Fibroblast of mammary gland (primary cell): ENCODE data around the gene HSD17B8.

Source experiments
- DNase-seq: peaks from one replicate; pipeline ENCODE4 v3.0.0-alpha.2; 2010; ENCODE audit warnings: low read depth
- H3K4me3 ChIP-seq: 2 replicates; pipeline ENCODE4 v1.5.1; 2011; ENCODE audit warnings: low read depth, mild to moderate bottlenecking, low read length, moderate library complexity; ENCODE audit not compliant: control insufficient read depth
- TF ChIP-seq, protein P1 (sequence below): conservative IDR thresholded peaks from 2 replicates; pipeline ENCODE4 v1.5.1; 2011; ENCODE audit warnings: low read depth, low read length, inconsistent platforms; ENCODE audit not compliant: control insufficient read depth, insufficient read depth

Gene HSD17B8

DNA sequence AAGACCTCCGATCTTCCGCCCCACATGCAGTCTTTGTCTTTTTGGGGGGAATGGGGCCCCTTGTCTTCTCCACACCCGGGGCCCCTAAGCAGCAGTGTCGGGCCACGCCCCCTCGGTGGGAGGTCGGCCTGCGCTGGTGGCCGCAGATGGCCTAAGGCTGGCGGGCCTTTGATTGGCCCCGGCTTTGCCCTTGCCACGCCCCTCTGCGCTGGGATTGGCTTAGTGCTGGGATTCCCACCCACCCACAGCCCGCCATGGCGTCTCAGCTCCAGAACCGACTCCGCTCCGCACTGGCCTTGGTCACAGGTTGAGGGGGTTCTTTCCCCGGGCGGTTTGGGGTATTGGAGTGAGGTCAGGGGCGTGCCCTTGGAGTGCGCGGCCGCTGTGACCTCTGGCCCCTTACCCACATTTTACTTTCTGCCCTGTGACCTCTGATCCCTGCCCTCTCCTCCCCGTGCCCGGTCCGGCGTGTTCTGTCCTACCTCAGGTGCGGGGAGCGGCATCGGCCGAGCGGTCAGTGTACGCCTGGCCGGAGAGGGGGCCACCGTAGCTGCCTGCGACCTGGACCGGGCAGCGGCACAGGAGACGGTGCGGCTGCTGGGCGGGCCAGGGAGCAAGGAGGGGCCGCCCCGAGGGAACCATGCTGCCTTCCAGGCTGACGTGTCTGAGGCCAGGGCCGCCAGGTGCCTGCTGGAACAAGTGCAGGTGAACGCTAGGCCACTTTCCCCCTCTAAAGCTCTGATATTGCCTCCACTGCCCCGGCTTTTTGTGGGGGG lies at the start of gene HSD17B8:
Gene HSD17B8 (plus strand): TSS at position 241 of the 776 bp plus-strand sequence. CDS start 14 bp downstream, at position 255.
- TF ChIP-seq, protein P1, sequence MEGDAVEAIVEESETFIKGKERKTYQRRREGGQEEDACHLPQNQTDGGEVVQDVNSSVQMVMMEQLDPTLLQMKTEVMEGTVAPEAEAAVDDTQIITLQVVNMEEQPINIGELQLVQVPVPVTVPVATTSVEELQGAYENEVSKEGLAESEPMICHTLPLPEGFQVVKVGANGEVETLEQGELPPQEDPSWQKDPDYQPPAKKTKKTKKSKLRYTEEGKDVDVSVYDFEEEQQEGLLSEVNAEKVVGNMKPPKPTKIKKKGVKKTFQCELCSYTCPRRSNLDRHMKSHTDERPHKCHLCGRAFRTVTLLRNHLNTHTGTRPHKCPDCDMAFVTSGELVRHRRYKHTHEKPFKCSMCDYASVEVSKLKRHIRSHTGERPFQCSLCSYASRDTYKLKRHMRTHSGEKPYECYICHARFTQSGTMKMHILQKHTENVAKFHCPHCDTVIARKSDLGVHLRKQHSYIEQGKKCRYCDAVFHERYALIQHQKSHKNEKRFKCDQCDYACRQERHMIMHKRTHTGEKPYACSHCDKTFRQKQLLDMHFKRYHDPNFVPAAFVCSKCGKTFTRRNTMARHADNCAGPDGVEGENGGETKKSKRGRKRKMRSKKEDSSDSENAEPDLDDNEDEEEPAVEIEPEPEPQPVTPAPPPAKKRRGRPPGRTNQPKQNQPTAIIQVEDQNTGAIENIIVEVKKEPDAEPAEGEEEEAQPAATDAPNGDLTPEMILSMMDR: no peak
- H3K4me3 ChIP-seq: peak within 1 kb of the TSS; percentile 67
- peak; percentile 87 for DNase-seq

DNA sequence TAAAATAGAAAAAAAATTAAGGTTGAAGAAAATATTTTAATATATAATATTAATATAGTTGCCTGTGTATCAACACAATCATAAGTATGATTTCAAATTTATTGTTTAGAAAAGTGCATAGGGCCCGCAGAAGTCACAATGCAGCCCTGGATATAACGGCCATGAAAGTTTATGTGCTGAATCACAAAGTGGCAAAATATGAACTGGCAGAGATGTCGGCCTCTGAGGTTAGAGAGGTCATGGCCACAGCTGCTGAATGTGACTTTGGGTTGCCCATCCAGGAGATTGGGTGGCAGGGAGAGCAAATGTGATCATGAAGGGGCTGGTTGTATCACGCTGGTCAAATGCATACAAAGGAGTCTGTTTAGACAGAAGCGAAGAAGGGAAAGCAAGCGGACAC lies 47.9 kb upstream of the HSD17B8 start:
- DNase-seq: no peak
- TF ChIP-seq, protein P1: no peak
- H3K4me3 ChIP-seq: no peak overlapping the region

DNA sequence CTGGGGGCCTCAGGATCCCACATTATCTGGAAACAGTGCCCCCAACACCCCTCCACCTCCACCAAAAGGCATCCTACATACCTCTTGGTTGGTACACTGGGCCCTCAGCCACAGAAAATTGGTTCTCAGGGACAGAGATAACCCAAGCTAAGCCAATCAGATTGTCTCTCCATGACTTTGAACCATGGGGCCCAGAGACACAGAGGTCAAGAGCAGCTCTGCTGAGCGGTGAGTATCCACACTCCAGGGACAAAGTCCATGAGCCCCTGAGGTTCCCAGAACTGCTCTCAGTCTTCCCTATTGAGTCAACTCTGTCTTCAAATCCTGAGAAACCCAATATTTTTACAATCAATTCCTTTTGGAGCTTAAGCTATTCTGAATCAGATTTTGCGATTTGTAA lies 47.5 kb upstream of the HSD17B8 start:
- TF ChIP-seq, protein P1: no peak
- no peak overlapping the region for H3K4me3 ChIP-seq
- no peak for DNase-seq

DNA sequence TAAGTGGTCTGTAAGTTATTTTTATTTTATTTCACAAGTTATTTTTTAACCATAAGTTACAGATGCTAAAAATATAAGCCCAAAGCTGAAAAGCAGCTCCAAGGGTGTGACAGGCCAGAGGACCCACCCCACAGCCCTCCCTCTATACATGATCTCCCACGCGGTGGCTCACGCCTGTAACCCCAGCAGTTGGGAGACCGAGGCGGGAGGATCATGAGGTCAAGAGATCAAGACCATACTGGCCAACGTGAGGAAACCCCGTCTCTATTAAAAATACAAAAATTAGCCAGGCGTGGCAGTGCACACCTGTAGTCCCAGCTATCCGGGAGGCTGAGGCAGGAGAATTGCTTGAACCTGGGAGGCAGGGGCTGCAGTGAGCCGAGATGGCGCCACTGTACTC lies 44.4 kb upstream of the HSD17B8 start:
- TF ChIP-seq, protein P1: no peak
- H3K4me3 ChIP-seq: no peak overlapping the region
- DNase-seq: no peak

DNA sequence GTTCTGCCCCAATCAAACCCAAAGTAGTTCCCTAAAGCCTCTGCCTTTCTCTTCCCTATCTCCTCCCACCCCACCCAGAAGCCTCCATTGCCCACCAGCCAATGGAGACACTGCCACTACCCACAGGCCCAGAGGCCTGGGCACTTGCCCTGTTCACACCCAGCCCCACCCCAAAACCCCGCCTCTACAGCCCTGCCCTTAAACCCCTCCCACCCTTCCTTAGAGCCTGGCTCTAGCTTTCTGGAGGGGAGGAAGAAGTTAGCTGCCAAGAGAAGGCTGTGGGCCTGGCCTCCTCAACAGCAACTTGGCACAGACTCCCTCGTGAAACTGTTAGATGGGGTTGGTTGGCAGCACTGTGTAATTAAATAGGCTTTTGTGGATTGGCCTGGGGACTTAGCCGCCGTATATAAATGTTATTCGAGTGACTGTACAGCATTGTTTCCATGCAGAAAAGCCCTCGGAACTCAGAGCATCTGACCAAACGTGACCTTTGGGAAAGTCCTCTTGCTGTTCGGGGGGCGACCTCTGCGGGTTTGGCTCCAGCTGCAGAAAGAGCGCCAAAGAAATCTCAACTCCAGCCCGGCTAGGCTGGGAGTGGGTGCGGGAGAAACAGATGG lies 43.6 kb upstream of the HSD17B8 start:
- TF ChIP-seq, protein P1: no peak
- DNase-seq: peak; percentile 85
- no peak overlapping the region for H3K4me3 ChIP-seq

DNA sequence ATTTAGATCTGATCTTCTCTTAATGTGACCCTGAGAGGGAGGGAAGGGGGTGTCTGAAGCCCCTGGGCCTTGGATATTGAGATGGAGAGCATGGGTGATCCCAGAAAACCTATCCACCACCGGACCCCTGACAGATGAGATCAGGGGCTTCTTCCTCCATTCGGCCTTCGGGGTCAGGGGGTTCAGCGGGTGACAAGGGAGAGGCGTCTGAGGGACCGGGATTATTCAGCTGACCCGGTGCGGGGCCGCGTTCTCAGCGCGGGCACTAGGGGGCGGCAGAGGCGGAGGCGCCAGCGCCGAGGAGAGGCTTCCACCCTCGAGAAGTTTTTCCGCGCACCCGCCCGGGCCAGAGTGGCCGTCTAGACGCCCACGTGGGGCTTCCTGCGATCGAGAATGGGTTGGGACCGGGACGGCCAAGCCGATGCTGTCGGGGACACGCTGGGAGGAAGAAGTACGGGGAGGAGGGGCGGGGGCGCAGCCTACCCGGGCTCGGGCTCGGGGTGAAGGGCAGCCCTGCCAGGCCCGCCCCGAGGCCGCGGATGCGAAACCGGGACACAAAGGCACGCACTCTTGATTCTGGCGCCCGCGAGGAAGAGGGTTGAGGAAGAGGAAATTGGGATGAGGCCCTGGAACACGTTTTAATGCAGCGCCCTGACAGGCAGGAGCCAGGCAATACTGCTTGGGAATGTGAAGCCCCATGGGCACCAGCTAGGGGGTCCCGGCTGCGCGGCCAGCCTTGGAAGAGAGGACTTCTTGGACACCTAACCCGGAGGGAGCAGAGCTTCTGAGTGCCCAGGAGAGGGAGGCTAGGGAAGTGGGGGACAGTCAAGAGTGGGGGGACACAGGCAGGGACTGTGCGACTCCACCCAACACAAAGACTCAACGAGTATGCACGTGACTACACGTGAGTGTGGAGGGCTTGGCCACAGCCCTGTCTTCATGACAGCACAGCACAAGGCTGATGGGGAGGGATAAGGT lies 42.8 kb upstream of the HSD17B8 start:
- peak; percentile 42 for DNase-seq
- H3K4me3 ChIP-seq: peak overlapping the region; percentile 47
- TF ChIP-seq, protein P1: peak; percentile 76
